Left ventricle myocardium superior (tissue), 1 donor: ENCODE data around the gene SELENOM. TPM values are rescaled to one million over a fixed set of nuclear protein-coding genes. Genes with fewer than 3 reads are reported as not detected.
A peak's percentile ranks its signal among the peaks of the same experiment; 100 is the strongest.
"Not testable (repeated sequence)": the region's sequence is repeated elsewhere in the genome, so short reads cannot be mapped to it uniquely, and the experiment has no call there.

Source experiments
- ATAC-seq: fragments of 200-7000 bp; cut with Tn5 transposase; one replicate; pipeline ENCODE4 v1.9.1; 2020; ENCODE audit warnings: mild to moderate bottlenecking, moderate library complexity
- DNase-seq: peaks from one replicate; pipeline ENCODE4 v3.0.0-alpha.2; 2020
- intact Hi-C: fragments of 100-400 bp; cut with micrococcal nuclease; formaldehyde crosslinking; loops from one replicate; pipeline ENCODE4 v1.11.0; 2022
- total RNA-seq: library from RNA; stranded (reverse); fragmentation: NEBNext Ultra II Directional; extraction: Animal tissue kit (Norgen Biotek cat#: 25700); gene quantifications from one replicate; pipeline ENCODE4 v1.2.1, GENCODE V29; 2021
- donor health status: DM: no; HTN: yes; CAD: no; lungs with severe emphysema.

The SELENOM gene
- total RNA-seq, 1 donor from 2014 or later = 32.9 TPM

- intact Hi-C loops = no loop called here
- DNase-seq (no peak), ATAC-seq (no peak)
These were observed 44.7 kb downstream of the SELENOM start for GRCh38 chr22:31062566-31063230.

GRCh38 chr22:31059663-31060062 is 47.7 kb downstream of the SELENOM start:
- DNase-seq, ATAC-seq, intact Hi-C loops: not testable (repeated sequence)

DNA sequence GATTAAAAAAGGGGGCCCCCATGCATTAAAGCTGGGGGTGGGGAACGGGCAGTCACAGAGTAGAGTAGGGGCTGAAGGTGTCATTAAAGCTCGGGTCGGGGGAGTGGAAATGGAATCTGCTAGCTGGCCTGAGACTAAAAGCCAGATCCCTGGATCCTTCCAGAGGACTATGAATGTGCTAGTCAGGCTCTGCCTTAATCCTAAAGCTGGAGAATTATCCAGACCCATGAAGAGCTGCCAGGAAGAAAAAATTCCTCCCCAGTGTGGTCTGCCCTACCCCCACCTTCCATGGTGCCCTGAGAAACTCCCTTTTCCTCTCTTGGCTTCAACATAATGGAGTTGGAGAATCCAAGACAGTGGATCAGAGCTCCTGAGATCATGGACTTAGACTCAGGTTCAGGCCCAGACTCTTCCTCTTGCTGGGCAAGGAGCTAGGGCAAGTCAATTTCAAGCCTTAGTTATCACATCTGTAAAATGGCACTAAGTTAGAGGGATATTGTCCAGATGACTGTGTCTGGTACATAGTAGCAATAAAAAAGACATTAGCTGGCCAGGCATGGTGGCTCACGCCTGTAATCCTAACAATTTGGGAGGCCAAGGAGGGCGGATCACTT is 50.3 kb downstream of the SELENOM start:
- intact Hi-C loops = no loop called here
- DNase-seq = no peak

GRCh38 chr22:31055635-31056159 is 51.7 kb downstream of the SELENOM start:
- ATAC-seq = peak; percentile 97
- intact Hi-C loops = no loop called here
- peak; percentile 88 for DNase-seq

More for the DNA sequence above, 50.3 kb downstream of the SELENOM start:
- ATAC-seq = no peak

DNA sequence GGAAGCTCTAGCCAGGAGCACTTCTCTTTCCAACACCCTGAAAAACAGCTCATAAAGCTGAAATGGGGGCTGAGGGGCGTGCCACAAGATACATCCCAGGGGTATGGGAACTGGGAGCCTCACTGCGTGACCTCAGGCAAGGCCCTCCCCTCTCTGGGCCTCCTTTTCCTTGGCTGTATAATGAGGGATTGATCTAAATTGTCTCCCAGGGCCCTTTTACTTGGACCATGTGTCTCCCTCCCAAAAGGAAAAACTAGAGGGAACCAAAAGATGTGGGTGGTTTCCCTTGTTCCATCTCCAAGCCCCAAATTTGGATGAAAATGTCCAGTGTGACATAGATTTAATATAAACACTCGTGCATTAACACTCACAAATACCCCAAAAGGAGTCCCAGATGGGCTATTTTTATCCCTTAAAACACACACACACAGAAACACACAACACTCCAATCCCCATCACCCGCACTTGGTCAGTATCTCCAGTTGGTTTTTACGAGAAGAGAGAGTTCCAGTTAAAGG is 52.2 kb downstream of the SELENOM start:
- DNase-seq (no peak), ATAC-seq (peak; percentile 33)
- intact Hi-C loops = no loop called here

Other genes starting within 250 kb of the SELENOM start
- gene MORC2, start 138.8 kb downstream of the SELENOM start, total RNA-seq = 18.8 TPM
- 32.7 TPM for gene TUG1, start 138.3 kb downstream of the SELENOM start, total RNA-seq
- gene SMTN, start 26.2 kb downstream of the SELENOM start, total RNA-seq = 278 TPM
- gene INPP5J, start 15.4 kb upstream of the SELENOM start, total RNA-seq = 15.7 TPM
- not detected for gene PLA2G3, start 32.9 kb upstream of the SELENOM start, total RNA-seq
- 21.4 TPM for gene RNF185, start 52.6 kb upstream of the SELENOM start, total RNA-seq
- gene LIMK2, start 104.7 kb upstream of the SELENOM start, total RNA-seq = 8.6 TPM
- gene PIK3IP1, start 184.9 kb upstream of the SELENOM start, total RNA-seq = 15.3 TPM
- gene PATZ1, start 238.8 kb upstream of the SELENOM start, total RNA-seq = 11.5 TPM